H1 (cell line): ENCODE measurements around the gene IL5. TPM values are rescaled to one million over a fixed set of nuclear protein-coding genes. Genes with fewer than 3 reads are reported as not detected.

Experiments used
- CHD7 ChIP-seq: fragments of 300-600 bp; sonication (generic); IDR thresholded peaks from 2 replicates; pipeline ENCODE4 v1.7.1; 2012; ENCODE audit warnings: low read length, moderate library complexity, mild to moderate bottlenecking, inconsistent platforms; ENCODE audit not compliant: insufficient replicate concordance
- USF2 ChIP-seq: IDR thresholded peaks from 2 replicates; pipeline ENCODE4 v1.6.1; 2011; ENCODE audit warnings: low read length, improper control_type of control experiment
- polyA plus RNA-seq, 7 experiments: library from polyadenylated mRNA; depleted of rRNA in 3 of 7; stranded (reverse) in 5 of 7; unstranded in 2 of 7; fragments of >200 nt in 5 of 7; fragments of 200-250 nt in 2 of 7; gene quantifications; 1 replicate in 5 of 7; 2 replicates in 1 of 7; 4 replicates in 1 of 7; pipeline versions ENCODE4 v1.2.1 to v1.2.3, GENCODE V29; 2011 to 2013; ENCODE audit warnings: missing spikeins in 2 of 7, mixed read lengths in 2 of 7
- total RNA-seq: library from RNA; stranded (reverse); fragmentation: NEBNext Ultra II Directional; extraction: Animal tissue kit (Norgen Biotek cat#: 25700); gene quantifications from 2 replicates; pipeline ENCODE4 v1.2.1, GENCODE V29; 2021
- TF ChIP-seq, protein P1 (sequence below): IDR thresholded peaks from 2 replicates; pipeline ENCODE4 v1.6.1; 2011; ENCODE audit warnings: low read depth, mild to moderate bottlenecking, low read length; ENCODE audit not compliant: insufficient read depth

IL5 gene
- total and polyA plus RNA-seq, 2 of the 8 experiments (the other 6 are each of a cell fraction or from before 2014, with no cell fraction given) = not detected

DNA sequence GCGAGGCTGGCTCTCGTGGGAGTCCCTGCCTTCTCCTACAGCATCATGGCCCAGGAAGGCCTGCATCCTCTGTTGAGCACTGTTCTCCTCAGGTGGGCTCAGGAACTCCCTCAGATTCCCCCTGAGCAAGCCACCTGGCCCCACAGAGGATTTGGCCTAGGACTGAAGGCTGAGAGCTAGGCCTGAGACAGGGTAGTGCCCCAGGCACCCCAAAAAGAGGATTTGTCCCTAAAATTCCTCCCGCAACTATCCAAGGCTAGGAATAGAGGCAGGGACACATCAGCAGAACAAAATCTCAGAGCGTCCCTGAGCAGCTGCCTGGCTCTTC lies 41.7 kb downstream of the IL5 start (continued):
- no peak for TF ChIP-seq CHD7
- TF ChIP-seq, protein P1, sequence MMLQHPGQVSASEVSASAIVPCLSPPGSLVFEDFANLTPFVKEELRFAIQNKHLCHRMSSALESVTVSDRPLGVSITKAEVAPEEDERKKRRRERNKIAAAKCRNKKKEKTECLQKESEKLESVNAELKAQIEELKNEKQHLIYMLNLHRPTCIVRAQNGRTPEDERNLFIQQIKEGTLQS = no peak
- no peak for TF ChIP-seq USF2
